ENCODE measurements around the gene NCAPH2.

Gene NCAPH2

GRCh38 chr22:50560034-50560433 lies 52.0 kb downstream of the NCAPH2 start:
- no peak overlapping the region for H3K27ac ChIP-seq
- no peak for TF ChIP-seq ZFX (IDR thresholded peaks at IDR 0.05; ENCODE audit: borderline replicate concordance)
- TF ChIP-seq, protein P1, sequence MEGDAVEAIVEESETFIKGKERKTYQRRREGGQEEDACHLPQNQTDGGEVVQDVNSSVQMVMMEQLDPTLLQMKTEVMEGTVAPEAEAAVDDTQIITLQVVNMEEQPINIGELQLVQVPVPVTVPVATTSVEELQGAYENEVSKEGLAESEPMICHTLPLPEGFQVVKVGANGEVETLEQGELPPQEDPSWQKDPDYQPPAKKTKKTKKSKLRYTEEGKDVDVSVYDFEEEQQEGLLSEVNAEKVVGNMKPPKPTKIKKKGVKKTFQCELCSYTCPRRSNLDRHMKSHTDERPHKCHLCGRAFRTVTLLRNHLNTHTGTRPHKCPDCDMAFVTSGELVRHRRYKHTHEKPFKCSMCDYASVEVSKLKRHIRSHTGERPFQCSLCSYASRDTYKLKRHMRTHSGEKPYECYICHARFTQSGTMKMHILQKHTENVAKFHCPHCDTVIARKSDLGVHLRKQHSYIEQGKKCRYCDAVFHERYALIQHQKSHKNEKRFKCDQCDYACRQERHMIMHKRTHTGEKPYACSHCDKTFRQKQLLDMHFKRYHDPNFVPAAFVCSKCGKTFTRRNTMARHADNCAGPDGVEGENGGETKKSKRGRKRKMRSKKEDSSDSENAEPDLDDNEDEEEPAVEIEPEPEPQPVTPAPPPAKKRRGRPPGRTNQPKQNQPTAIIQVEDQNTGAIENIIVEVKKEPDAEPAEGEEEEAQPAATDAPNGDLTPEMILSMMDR (IDR thresholded peaks at IDR 0.05), result no peak

DNA sequence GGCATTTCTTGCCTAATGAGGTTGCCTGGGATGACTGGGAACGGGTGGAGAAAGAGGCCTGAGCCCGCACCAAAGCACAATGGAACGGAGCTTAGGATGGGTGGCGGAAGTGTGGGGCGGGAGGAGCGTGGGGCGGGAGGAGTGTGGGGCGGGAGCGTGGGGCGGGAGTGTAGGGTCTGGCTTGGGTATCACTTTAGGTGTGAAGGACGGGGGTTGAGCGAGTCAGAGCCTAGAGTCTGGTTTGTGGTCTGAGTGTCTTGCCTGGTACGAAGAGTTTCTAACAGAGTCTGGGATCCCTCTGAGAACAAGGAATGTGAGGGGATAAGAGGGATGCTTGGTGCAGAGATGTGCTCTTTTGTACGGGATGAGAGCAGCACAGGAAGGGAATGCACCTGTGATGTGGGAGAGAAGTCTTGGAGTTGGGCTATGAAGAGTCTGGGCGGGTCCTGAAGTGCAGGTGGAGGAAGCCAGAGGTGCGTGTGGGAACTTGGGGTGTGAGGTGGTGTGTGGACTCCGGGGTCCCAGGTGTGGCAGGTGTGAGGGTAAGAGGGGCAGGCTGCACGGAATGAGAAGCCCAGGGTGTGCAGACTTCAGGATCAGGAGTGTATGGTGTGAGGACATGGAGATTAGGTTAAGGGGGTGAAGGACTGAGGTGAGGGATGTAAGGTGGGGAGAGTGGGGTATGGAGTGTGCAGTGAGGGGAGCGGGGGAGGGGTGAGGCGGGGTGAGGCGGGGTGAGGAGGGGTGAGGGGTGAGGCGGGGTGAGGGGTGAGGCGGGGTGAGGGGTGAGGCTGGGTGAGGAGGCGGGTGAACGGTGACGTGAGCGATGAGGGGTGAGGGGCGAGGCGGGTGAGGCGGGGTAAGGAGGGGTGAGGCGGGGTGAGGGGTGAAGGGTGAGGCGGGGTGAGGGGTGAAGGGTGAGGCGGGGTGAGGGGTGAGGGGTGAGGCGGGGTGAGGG lies 53.7 kb downstream of the NCAPH2 start:
- TF ChIP-seq, protein P1 (IDR thresholded peaks at IDR 0.05), result no peak
- TF ChIP-seq ZFX (IDR thresholded peaks at IDR 0.05; ENCODE audit: borderline replicate concordance), result no peak
- no peak overlapping the region for H3K27ac ChIP-seq

GRCh38 chr22:50562523-50563412 lies 54.7 kb downstream of the NCAPH2 start, which contains the start of gene SYCE3:
Gene SYCE3, minus strand, starts transcription at chr22:50562919. Its CDS starts 6,514 bp downstream, at chr22:50556405.
- peak within 1 kb of the TSS; percentile 82 for H3K27ac ChIP-seq

DNA sequence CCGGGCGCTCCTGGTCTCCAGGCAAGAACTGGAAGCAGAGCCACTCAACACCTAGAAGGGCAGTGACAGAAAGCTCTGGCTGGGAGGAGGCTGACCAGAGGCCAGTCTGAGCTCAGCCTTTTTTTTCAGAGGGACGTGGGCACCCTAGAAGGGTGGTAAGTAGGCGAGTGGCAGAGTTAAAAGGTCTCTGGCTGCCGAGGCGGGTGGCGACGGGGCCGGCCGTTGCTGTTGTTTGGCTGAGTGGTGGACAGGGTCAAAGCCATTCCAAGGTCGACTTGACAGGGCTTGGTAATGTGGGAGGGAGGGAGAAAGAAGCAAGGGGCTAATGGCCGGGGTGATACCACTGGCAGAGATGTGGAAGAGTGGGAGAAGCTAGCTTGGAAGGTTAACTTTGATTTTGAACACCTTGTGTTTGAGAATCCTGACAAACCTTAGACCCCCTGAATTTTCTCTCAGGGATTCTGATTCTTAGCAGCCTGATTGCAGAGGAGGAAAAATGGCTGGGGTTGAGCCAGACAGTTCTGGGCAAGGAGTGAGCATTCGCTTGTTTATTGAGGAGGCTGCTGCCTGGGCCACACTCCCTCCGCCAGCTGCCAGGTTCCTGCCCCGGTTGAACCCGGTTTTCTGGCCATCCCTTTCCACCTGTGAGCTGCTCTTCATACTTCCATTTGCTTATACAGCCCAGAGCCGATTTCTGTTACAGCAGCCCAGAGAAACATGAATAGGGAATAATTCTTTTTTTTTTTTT lies 55.6 kb downstream of the NCAPH2 start:
- TF ChIP-seq, protein P1 (IDR thresholded peaks at IDR 0.05), result no peak
- no peak for TF ChIP-seq ZFX (IDR thresholded peaks at IDR 0.05; ENCODE audit: borderline replicate concordance)

More at GRCh38 chr22:50562523-50563412, 54.7 kb downstream of the NCAPH2 start, which contains the start of gene SYCE3:
- TF ChIP-seq, protein P1 (IDR thresholded peaks at IDR 0.05), result peak; percentile 93
- TF ChIP-seq ZFX (IDR thresholded peaks at IDR 0.05; ENCODE audit: borderline replicate concordance), result no peak

DNA sequence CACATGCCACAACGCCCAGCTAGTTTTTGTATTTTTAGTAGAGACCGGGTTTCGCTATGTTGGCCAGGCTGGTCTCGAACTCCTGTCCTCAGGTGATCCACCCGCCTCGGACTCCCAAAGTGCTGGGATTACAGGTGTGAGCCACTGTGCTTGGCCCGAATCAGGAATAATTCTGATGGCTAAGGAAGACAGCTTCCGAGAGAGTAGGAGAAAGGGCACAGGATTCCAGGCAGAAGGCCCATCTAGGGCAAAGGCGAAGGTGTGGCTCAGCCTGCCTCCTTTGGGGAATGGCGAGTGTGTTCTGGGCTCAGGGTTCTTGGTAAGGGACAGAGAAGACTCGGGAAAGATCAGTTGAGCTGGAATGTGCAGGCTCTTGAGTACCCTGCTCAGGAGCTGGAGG lies 56.3 kb downstream of the NCAPH2 start:
- TF ChIP-seq, protein P1 (IDR thresholded peaks at IDR 0.05), result no peak
- no peak for TF ChIP-seq ZFX (IDR thresholded peaks at IDR 0.05; ENCODE audit: borderline replicate concordance)
- H3K27ac ChIP-seq, result no peak overlapping the region

More for the DNA sequence above, 55.6 kb downstream of the NCAPH2 start:
- peak overlapping the region; percentile 82 for H3K27ac ChIP-seq

GRCh38 chr22:50567721-50568252 lies 59.8 kb downstream of the NCAPH2 start:
- H3K27ac ChIP-seq, result peak overlapping the region; percentile 72

More at GRCh38 chr22:50567721-50568252, 59.8 kb downstream of the NCAPH2 start:
- TF ChIP-seq, protein P1 (IDR thresholded peaks at IDR 0.05), result no peak
- TF ChIP-seq ZFX (IDR thresholded peaks at IDR 0.05; ENCODE audit: borderline replicate concordance), result no peak
